Measurements from ENCODE around the gene KATNB1. TPM values are rescaled to one million over a fixed set of nuclear protein-coding genes. Genes with fewer than 3 reads are reported as not detected.

The KATNB1 gene
- total RNA-seq, 2 donors from 2014 or later: 17.0 to 26.3 TPM

DNA sequence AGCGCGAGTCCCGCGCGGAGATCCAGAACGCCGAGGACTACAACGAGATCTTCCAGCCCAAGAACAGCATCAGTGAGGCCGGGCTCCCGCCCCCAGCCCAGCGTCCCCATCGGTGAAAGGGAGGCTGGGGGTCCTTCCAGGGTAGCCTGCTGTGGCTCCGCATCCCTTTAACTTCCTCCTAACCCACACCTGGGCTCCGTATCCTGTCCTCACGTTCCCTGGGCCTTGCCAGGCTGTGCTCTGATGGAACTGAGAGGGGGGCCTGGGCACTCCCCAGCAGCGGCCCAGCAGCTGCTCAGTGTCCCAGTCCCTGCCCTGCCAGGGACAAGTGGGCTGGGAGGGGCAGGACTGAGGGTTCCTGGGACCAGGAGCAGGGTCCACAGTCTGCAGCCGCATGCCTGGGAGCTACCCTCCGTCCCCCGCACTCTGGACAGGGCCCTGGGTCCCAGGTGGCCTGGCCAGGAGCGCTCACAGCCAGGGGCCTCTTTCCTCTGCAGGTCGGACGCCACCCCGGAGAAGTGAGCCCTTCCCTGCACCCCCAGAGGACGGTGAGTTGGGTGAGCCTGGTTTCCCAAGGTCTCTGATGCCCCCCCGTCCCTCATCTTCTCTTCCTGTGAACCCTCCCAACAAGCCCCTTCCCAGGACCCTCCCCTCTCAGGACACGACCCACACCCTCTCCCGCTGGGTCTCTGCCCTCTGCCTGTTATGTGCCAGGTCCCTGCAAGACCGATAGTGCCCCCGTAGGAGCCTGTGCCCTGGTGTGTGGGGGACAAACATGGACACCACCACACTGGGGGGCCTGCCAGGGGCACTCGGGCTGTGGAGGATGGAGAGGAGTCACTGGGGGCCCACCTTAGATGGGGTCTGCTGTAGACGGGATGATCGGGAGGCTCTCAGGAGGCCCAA is 18.1 kb downstream of the KATNB1 start:
- H3K27me3 ChIP-seq: no peaks in the 10 kb centered on the region
- H3K4me3 ChIP-seq: no peak overlapping the region
- no peak overlapping the region for H3K9ac ChIP-seq (ENCODE audit: low read depth in 2 of 2, low read length in 2 of 2)
- H3K9me3 ChIP-seq: no peaks in the 10 kb centered on the region
- TF ChIP-seq, protein P1, sequence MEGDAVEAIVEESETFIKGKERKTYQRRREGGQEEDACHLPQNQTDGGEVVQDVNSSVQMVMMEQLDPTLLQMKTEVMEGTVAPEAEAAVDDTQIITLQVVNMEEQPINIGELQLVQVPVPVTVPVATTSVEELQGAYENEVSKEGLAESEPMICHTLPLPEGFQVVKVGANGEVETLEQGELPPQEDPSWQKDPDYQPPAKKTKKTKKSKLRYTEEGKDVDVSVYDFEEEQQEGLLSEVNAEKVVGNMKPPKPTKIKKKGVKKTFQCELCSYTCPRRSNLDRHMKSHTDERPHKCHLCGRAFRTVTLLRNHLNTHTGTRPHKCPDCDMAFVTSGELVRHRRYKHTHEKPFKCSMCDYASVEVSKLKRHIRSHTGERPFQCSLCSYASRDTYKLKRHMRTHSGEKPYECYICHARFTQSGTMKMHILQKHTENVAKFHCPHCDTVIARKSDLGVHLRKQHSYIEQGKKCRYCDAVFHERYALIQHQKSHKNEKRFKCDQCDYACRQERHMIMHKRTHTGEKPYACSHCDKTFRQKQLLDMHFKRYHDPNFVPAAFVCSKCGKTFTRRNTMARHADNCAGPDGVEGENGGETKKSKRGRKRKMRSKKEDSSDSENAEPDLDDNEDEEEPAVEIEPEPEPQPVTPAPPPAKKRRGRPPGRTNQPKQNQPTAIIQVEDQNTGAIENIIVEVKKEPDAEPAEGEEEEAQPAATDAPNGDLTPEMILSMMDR (IDR thresholded peaks at IDR 0.05): no peak
- no peaks in the 10 kb centered on the region for H3K36me3 ChIP-seq
- no peak overlapping the region for H3K27ac ChIP-seq
- DNase-seq: no peak
- intact Hi-C loops (cut with DNase I): loop anchor here (10.0 kb wide), 1 partner anchor 241 kb away; no protein-coding TSS in a partner anchor
- H3K4me1 ChIP-seq: no peaks in the 10 kb centered on the region

DNA sequence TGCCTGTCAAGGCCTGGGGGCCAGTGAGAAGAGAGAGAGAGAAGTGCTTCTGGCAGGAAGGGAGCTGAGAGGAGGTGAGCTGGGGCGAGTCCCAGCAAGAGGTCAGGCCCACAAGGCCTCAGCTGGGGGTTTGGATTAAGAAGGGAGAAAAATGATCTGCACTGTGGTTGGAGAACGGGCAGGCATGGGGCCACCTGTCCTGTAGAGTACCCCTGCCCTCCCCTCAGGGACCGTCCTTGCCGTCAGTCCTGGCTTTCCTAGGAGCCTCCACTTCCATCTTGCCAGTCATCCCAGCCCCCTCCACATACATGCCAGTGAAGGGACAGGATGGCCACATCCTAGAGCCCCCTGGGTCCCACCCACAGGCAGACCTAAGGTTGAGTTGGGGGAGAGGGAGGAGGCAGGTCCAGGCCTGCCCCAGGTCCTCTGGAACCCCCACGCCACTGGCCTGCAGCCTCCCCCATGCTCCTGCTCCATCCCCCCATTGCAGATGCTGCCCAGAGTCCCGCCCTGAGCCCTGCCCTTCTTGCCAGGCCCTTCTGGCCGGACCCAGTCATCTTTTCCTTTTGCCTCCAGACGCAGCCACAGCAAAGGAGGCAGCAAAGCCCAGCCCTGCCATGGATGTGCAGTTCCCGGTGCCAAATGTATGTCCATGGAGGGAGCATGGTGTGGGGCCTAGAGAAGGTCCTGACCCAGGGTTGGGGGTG is 18.9 kb downstream of the KATNB1 start:
- H3K27ac ChIP-seq: no peak overlapping the region
- H3K36me3 ChIP-seq: no peaks in the 10 kb centered on the region
- no peaks in the 10 kb centered on the region for H3K4me1 ChIP-seq
- intact Hi-C loops (cut with DNase I): loop anchor here (10.0 kb wide), 1 partner anchor 240 kb away; no protein-coding TSS in a partner anchor
- H3K27me3 ChIP-seq: no peaks in the 10 kb centered on the region
- no peak overlapping the region for H3K9ac ChIP-seq (ENCODE audit: low read depth in 2 of 2, low read length in 2 of 2)
- no peak for DNase-seq
- TF ChIP-seq, protein P1 (IDR thresholded peaks at IDR 0.05): no peak
- H3K9me3 ChIP-seq: no peaks in the 10 kb centered on the region
- H3K4me3 ChIP-seq: no peak overlapping the region

DNA sequence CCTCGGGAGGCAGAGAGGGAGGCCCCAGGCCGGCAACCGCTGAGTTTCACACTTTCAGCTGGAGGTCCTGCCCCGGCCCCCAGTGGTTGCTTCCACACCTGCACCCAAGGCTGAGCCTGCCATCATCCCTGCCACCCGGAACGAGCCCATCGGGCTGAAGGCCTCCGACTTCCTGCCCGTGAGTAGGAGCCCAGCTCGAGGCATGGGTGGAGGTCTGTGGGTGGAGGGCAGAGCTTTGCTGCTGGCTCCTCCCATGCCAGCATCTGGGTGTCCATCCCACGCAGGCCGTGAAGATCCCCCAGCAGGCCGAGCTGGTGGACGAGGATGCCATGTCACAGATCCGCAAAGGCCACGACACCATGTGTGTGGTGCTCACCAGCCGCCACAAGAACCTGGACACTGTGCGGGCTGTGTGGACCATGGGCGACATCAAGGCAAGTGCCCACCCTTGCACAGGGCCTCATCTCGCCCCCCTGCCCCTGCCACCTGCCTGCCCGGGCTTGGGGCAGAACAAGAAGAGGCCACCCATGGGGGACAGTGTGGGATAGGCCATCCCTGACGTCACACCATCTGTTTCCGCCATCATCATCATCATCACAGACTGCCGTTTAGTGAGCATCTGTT is 19.6 kb downstream of the KATNB1 start:
- H3K9me3 ChIP-seq: no peaks in the 10 kb centered on the region
- H3K4me3 ChIP-seq: no peak overlapping the region
- TF ChIP-seq, protein P1 (IDR thresholded peaks at IDR 0.05): no peak
- intact Hi-C loops (cut with DNase I): loop anchor here (10.0 kb wide), 1 partner anchor 240 kb away; no protein-coding TSS in a partner anchor
- no peaks in the 10 kb centered on the region for H3K4me1 ChIP-seq
- no peak overlapping the region for H3K27ac ChIP-seq
- H3K9ac ChIP-seq (ENCODE audit: low read depth in 2 of 2, low read length in 2 of 2): no peak overlapping the region
- H3K27me3 ChIP-seq: no peaks in the 10 kb centered on the region
- no peak for DNase-seq
- H3K36me3 ChIP-seq: no peaks in the 10 kb centered on the region

DNA sequence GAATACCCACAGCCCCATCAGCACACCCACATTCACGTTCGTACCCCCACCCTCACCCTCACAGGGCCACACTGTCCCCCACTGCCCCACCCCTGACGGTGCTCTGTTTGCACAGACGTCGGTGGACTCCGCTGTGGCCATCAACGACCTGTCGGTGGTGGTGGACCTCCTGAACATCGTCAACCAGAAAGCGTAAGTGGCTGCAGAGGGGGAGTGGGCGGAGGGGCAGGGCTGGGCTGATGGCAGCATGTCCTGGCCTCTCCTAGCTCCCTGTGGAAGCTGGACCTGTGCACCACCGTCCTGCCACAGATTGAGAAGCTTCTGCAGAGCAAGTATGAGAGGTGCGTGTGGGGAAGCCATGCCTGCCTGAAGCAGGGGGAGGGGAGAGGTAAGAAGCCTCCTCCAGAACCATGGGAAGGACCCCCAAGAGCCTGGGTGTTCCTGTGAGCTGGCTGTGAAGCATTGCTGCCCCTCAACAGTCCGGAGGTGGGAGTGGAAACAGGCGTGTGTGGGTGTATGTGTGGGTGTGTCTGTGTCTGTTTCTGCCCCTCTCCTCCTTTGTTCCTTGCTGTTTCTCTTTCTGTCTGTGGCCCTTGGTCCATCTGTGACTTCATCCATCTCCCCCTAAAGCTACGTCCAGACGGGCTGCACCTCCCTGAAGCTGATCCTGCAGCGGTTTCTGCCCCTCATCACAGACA is 20.3 kb downstream of the KATNB1 start:
- TF ChIP-seq, protein P1 (IDR thresholded peaks at IDR 0.05): no peak
- H3K4me3 ChIP-seq: no peak overlapping the region
- no peak overlapping the region for H3K27ac ChIP-seq
- no peaks in the 10 kb centered on the region for H3K4me1 ChIP-seq
- intact Hi-C loops (cut with DNase I): loop anchor here (2.0 to 10.0 kb wide), 2 partner anchors 107 to 239 kb away; no protein-coding TSS in a partner anchor
- H3K36me3 ChIP-seq: no peaks in the 10 kb centered on the region
- H3K9me3 ChIP-seq: no peaks in the 10 kb centered on the region
- no peak for DNase-seq
- H3K27me3 ChIP-seq: no peaks in the 10 kb centered on the region
- H3K9ac ChIP-seq (ENCODE audit: low read depth in 2 of 2, low read length in 2 of 2): no peak overlapping the region
